ENCODE results near the gene GALNT6.
A peak's percentile ranks its signal among the peaks of the same experiment; 100 is the strongest.

Gene GALNT6

DNA sequence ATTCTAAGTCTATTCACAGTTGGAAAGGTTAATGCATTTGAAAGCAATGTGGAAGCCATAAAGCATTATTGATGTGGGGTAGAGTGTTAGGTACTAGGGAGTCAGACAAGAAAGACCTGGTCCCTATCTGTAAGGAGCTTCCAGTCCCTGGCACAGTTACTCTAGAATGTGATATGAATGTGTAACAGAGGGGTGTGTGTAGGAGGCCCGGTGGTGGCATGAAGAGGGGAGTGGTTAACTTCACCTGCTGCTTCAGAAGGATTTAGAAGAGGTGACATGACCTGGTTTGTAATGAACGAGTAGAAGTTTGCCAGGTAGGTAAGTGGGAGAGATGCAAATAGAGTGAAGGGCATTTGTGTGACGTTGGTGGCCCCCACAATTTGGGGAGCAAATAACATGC, 15.1 kb upstream of the GALNT6 start:
- no peak for DNase-seq

DNA sequence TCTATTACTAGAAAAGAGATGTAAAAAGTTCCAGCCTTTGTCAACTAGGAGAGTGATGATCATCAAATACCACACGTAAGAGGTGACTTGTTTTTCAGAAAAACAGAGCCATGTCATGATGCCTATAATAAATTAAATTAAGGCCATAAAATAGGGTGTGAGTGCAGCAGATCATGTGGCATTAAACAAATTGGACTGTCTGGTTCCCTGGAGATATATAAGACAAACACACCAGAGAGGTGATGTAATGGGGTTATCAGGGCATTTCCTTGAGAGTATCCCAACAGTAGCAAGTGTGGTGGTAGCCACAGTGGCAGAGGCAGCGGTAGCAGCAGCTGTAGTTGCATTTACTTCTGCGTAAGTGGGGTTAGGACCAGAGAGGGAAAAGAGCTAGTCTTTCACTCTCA, 14.6 kb upstream of the GALNT6 start:
- DNase-seq = no peak

DNA sequence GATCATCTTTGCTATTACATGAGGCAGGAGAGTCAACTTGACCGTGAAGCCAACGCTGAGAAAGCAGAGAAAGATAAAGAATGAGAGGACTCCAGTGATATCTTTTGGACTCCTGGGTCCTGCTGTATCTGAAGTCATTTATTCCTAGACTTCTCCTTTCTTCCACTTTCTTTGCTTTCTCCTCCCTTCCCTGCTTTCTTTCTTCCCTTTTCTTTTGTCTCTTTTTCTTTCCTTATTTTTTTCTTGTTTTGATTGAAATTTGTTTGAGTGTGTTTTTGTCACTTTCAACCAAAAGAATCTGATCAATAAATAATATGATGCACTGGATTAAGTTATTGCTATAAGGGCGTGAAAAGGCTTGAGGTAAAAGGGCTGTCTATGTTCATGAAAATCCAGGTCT, 13.4 kb upstream of the GALNT6 start:
- DNase-seq = no peak

DNA sequence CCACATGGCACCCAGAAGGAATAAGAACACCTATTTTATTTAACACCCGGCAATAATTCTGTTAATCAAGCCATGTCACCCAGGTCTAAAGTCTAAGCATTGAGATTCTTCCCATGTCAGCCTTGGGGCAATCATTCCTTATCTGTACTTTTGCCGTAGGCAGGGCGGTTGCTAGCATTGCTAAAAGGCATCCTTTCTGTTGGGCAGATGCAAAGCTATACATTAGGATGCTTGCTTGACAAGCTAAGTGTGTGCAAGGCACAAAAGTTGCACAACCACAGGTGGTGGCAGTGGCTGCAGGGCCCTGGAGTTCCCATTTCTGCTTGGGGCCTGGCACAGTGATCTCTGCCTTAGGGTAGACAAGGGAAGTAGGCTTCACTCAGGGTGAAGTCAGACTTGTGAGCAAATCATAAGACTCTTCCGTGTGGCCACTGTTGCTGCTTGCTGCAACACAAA, 12.5 kb upstream of the GALNT6 start:
- peak in 9 of 51 donors; percentile 14 to 40 (median 25) for DNase-seq

DNA sequence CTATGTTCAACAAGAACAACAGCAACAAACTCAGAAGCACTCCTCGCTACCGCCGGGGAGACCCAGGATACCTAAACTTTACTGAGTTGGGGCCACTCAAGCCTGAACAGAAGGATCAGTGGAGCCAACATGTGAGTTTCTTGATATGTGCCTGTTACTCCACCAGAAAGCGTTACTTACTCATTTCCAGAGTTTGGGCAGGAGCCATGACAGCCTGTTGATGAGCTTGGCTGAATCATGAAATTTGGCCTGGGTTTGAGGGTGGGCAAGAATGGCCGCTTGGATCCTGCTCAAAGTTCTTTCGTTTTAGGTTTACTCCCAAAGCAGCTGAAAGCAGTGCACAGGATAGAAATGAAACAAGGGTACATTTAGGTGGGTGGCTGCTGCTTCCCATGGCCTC, 12.0 kb upstream of the GALNT6 start:
- DNase-seq = no peak

DNA sequence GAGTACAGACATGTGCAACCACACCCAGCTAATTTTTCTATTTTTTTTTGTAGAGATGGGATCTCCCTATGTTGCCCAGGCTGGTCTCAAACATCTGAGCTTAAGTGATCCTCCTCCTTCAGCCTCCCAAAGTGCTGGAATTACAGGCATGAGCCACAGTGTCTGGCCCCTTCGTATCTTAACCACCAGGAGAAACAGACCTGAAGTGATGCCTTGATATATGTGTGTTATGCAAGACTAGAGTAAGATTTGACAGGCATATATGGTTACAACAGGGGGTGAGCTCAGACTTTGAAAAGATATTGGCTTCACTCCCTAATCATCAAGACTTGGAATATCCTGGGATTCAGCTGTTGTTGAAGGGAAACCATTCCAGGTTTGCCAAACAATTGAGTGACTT, 10.7 kb upstream of the GALNT6 start:
- DNase-seq = no peak

DNA sequence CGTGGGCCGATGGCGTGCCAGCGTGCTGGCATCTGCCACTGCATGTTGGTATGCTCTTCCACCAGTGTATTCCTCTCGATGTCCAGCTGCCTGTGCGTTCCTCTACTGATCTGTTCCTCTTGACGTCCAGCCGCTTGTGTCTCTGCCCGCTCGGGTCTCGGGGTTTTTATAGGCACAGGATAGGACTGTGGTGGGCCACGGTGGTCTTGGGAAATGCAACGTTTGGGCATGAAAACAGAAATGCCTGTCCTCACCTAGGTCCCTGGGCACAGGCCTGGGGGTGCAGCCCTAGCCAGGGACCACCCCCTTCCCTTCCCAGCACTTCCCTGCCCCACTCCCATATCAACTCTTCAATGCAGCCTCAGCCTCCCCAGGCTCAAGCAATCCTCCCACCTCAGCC, 10.3 kb upstream of the GALNT6 start:
- DNase-seq = no peak

DNA sequence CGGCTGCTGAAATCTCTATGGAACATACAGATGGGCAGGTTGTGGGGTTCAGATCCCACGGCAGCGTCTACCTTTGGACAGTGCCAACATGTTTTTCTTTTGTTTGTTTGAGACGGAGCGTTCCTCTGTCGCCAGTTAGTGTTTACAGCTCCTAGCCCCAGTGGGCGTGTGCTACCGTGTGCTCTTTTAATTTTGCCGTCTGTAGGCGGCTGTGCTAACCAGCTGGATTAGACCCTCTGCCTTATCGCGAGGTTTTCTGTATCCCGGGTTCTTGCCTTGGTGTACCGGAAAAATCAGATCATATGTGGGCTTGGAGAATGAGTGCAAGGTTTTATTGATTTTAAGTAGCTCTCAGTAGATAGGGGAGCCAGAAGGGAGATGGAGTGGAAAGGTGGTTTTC, 9.8 kb upstream of the GALNT6 start:
- DNase-seq = no peak

DNA sequence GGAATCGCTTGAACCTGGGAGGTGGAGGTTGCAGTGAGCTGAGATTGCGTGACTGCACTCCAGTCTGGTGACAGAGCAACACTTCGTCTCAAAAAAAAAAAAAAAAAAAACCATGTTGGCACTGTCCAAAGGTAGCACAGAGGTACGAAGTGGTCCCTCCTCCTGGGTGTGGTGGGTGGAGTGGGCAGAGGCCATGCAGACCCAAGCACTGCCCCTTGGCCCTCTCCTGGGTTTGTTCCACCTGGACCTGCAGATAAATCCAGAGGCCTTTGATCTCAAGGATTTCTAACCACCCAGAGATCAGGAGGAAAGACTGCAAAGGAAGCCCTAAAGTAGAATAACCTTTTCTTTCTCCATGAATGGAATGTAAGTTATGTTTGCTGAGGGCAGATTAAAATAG, 8.7 kb upstream of the GALNT6 start:
- DNase-seq = no peak

DNA sequence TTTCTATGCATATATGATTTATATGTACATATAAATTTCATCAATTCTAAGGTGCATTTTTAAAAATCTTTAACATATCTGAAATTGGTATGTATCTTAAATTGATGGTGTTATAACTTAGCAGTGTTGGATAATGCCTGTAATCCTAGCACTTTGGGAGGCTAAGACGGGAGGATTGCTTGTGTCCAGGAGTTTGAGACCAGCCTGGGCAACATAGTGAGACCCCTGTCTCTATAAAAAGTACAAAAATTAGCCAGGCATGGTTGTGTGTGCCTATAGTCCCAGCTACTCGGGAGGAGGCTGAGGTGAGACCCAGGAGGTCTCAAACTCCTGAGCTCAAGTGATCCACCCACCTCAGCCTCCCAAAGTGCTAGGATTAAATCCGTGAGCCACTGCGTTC, 6.5 kb upstream of the GALNT6 start:
- DNase-seq = no peak

DNA sequence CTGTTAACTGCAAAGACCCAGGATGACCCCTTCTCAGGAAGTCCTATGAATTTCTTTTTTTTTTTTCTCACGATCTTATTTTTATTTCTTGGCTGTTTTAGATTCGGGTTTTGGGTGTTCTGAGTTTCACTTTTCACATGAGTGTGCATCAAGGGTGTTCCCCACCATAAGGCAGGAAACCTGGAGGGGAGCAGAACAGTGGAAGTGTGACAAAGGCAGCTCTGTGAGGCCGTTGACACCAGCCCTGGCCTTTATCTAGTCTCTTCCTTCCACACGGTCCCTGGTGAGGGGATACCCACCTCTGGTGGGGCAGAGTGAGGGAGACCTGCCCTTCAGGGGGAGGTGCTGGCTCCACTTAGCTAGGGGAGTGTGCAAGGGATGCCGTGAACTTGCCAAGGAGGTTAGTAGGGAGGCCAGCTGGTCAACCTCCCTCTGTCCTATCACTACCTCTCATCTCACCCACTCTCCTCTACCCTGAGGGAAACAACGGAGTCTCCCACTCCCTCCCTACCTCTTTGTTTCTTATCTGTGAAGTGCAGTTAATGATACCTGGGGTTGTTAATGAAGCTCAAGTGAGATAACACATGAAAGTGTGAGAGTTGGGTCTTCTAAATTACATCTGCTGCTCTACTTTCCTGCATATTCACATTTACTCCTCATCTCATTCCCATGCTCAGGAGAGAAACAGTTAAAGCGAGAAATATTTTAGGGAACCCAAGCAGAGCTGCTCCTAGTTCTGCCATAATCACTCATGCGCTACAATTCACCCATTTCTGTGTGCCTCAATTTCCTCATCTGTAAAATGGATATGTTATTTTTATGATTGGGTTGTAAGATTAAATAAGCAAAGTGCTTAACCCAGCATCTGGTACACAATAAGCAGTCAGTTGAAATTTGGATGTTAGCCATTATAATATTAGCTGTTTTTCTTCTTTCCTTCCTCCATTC, 4.4 kb upstream of the GALNT6 start:
- DNase-seq = no peak

DNA sequence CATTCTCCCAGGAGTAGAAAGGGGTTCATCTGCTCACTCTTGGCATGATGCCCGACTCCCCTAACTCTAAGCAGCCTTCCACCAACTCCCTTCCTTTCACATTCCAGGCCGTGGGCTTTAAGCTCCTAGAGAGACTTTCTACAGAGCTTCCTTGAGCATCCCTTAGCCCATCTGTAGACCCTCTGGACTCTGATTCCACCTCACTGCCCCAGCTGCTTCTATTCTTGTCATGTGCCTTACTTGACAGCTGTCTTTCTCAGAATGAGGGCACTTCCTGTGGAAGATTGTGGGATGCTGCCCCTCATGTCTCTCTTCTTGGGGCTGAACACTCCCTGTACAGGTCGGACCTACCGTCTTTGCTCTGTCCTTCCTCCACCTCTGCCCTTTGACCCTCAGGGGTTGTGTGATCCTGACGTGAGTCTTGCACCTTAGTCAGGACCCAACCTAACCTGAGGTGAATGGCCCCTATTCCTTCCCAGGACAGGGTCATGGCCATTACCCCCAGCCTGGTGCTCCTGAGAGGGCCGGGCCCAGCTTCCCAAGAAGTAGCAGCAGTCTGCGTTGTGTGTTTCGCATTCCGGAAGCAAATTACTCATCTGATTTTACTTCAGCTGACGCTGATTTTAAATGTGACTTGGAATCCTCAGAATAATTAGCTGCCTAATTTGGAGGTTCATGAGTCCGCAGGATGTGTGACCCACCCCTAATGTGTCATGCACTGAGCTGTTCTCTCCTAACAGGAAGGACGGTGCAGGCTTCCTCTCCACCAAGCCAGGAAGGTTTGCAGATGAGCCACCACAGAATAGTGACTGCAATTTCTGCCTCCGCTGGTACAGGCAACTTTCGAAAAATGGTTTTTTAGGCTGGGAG, 2.7 kb upstream of the GALNT6 start:
- no peak for DNase-seq

DNA sequence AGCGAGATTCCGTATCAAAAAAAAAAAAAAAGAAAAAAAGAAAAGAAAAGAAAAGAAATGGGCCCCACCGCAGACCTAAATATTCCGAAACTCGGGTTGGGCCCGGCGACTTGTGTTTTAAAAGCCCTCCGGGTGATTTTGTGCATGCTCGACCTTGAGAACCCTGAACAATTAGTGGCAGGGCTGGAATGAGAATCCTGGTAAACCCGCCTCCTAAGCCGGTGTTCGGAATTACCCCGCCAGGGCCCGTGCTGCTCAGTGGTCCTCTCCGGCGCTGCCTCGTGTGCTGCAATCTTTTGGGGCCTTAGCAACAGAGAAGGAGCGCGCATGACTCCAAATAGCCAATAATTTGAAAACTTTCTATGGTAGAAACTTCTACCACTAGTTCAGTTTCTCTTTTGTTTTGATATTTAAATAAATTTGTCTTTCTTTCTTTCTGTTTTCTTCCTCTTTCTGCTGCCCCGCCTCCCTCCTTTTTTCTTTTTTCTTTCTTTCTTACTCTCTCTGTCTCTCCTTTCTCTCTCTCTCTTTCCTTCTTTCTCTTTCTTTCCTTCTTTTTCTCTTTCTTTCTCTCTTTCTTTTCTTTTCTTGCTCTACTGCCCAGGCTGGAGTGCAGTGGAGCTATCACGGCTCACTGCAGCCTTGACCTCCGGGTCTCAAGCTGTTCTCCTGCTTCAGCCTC, 1.5 kb upstream of the GALNT6 start:
- peak in 9 of 51 donors; percentile 10 to 43 (median 23) for DNase-seq

DNA sequence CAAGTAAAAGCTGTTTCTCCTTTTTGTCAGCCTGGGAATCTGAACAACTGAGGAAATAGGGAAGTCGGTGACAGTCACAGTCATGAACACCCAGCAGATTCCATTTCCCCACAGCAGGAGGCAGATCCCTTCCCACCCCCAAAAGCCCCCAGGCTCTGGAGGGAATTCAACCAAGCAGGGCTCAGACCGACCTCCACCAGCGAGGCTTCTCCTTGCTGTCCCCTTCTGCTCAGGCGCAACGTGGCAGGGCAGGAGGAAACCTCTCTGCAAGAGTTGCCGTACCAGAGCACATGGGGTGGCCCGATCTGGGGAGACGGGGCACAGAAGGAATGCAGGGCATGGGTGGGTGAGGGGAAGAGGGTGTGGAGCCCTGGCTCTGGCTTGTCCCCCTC, 319 bp downstream of the GALNT6 start:
- DNase-seq = peak in 14 of 51 donors; percentile 22 to 73 (median 46)

DNA sequence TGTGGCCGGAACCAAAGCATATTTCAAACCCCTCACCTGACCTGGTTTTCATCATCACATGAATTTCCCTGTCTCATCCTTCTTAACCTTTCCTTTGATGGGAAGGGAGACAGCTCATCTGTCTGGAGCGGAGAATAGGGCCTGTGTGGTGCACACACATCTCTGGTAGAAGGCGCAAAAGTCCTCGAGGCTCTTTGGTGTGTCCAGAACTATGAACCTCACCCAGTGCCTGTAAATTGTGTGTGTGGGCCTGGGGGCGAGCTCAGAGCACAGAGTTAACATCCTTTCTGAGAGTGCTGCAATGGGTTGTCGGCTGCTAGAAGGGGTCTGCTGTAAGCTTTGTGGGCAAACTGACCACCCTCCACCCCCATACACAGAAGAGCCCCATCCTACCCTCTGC, 749 bp downstream of the GALNT6 start:
- DNase-seq = peak in 1 of 51 donors; percentile 51

DNA sequence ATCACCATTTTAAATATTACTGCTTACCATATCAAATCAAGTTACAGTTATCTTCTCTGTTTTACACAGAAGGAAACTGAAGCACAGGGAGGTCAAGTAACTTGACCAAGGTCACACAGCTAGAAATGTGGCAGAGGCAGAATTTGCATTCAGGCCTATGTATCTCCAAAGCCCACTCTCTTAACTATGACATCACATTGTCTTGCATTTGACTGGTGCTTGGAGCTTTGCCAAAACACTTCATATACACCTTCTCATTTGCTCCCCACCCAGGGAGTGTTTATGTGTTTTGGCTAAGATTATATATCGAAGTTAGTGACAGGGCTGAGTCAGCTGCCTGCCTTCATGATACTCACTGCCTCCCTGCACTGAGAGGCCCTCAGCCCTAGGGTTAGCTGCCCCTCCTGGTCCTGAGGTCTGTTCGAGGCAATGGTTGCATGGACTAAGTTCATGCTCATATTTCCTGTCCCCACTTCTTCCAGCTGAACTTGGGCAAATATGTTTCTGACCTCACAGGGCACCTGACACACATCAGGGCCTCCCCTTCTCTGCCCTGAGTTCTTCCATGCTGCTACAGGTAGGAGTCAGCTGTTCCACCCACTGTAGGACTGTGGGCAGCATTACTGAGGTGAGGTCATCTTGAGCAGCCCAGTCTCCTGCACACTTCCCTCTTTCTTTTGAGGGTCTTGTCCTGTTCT, 1.8 kb downstream of the GALNT6 start:
- DNase-seq = peak in 1 of 51 donors; percentile 48

DNA sequence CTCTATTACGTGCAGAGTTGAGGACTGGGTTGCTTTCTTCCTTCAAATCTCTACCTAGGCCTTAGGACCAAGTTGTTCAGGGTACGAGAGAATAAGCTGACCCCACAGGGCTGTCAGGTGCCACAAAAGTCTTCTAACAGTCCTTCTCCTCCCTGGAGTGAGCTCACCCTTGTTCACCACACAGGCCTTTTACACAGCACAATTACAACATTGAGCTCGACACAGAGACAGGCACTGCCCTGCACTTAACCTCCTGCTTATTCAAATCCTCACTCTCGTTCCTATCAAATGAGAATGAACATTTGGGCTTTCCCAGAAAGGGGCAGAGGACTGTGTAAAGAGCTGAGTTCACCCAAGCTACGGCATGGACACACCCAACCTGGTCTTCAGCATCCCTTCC, 2.4 kb downstream of the GALNT6 start:
- peak in 13 of 51 donors; percentile 15 to 61 (median 34) for DNase-seq

DNA sequence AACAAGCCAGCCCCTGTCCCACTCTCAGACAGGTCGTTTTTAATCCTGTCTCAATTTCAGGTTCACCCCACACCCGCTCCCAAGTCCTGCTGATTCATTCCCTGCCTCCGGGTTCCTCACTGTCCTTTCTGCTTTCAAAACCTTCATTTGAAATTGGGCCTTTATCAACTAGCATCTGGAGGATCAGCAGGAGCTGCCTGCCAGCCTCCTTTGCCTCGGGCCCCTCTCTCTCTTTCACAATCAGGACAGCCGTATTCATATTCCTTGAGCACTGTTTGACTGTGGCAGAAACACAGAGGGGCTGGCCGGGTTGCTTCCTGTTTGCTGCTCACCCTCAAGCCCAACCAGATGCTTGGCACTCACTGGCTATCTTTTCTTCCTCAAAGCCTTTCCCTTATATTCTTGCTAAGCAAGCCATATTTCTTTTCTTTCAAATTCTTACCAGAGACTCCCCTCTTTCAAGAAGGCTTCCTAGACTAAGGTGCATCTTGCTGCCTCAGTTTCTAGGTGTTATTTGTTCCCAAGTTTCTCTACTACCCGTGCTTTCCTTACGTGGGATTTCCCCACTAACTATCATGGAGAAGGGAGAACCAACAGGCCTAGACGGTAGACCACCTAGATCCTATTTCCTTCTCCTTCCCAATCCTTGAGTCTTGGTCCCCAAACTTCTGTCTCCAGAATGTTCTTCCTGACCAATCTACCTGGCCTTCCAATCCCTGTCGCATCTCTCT, 3.0 kb downstream of the GALNT6 start:
- peak in 16 of 51 donors; percentile 12 to 52 (median 26) for DNase-seq

DNA sequence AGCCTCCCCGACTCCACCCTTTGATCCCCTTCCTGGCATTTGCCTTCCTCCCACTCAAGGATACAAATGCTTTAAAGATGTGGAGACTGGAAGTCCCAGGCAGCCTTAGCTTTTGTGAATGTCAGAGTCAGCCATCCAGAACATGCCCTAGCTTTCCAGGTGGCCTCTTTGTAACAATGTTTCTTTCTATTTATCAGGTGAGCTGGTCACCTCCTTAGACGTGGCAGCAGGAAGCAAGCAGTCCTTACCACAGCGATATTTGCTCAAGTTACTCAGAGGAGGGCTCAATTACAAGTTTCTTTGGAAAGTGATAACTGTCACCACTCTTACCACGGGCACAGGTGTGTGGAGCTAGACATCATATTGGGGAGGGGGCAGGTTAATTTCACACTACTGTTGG, 4.9 kb downstream of the GALNT6 start:
- no peak for DNase-seq

DNA sequence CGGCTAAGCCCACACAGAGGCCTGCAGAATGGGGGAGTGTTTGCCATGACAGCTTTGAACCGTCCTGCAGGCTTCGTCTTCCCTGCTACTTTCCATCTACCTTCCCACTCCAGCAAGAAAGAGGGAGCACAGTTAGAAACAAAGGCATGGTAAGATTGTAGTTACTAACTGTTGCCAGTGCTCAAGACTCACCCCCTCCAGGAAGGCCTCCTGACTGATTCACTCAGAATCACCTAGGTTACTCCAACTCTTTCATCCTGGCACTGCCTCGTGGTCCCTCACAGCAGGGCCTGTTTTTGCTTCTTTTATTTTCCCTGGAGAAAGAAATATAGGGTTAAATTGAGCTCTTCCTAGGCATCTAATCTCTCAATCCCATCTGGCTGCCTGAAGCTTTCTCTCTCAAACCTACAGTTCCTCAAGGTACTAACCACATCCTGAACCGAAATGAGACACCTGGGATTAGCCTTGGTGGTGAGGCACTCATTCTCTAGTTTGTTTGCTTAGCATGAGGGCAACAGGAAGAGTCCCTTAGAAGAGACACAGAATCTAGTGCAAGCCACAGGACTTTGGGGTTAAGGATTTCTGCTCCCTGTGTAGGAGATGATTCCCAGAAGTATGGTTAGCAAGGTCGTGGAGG, 7.8 kb downstream of the GALNT6 start:
- DNase-seq = no peak
